GM18519 (cell line): ENCODE results near the gene PHKG2.

ENCODE experiments used
- ATAC-seq: cut with Tn5 transposase; IDR thresholded peaks from one replicate; pipeline ENCODE4 v1.9.1; 2021; ENCODE audit warnings: mild to moderate bottlenecking, moderate library complexity; ENCODE audit not compliant: unreplicated experiment, low FRiP score

PHKG2 gene

GRCh38 chr16:30755955-30756780 lies 7.9 kb downstream of the PHKG2 start:
- ATAC-seq, result no peak

DNA sequence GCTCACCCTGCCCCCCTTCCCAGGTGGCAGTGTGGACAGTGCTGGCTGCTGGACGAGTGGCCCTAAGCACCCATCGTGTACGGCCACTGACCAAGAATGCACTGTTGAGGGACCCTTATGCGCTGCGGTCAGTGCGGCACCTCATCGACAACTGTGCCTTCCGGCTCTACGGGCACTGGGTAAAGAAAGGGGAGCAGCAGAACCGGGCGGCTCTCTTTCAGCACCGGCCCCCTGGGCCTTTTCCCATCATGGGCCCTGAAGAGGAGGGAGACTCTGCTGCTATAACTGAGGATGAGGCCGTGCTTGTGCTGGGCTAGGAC lies 8.5 kb downstream of the PHKG2 start:
- ATAC-seq, result no peak

DNA sequence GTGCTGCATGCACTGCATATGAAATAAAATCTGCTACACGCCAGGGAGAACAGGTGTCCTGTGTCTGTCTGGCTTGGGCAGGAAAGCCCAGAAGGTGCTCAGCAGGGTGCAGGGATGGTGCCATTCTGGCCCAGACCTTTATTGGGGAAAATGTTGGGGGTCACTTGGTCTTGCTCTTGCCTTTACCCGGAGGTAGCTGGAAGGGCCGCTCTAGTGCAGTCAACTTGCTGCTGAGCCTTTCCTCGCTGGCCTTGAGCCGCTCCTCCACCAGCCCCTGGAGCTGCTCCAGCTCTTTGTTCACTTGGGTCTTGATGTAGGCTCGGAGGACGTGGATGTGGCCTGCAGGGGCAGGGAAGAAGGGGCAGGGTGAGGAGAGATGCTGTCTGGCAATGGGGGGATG lies 9.1 kb downstream of the PHKG2 start:
- ATAC-seq, result no peak

DNA sequence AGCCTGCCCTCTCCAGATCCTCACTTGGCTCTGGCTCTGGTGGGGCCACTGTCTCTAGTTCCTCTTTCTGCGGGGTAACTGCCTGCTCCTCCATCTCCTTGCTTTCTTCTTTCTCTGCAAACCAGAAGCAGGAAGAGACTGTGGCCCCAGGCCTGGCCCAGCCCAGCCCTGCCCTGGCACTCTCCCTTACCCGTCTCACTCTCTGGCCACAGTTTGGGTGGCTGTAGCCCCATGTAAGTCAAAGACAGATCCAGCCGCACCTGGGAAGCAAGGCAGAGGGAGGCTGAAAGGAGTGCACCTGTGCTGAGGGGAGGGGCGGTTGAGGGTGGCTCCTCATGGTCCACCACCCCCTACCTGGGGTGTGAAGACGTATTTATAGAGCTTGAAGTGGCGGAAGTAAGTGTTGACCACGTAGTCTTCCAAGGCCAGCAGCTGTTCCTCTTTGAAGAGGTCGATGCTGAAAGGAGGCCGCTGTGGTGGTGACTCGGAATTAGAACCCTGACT lies 10.8 kb downstream of the PHKG2 start:
- no peak for ATAC-seq

GRCh38 chr16:30760001-30760559 lies 11.9 kb downstream of the PHKG2 start:
- no peak for ATAC-seq

- ATAC-seq, result no peak
Observed at GRCh38 chr16:30760577-30761426, 12.6 kb downstream of the PHKG2 start.

DNA sequence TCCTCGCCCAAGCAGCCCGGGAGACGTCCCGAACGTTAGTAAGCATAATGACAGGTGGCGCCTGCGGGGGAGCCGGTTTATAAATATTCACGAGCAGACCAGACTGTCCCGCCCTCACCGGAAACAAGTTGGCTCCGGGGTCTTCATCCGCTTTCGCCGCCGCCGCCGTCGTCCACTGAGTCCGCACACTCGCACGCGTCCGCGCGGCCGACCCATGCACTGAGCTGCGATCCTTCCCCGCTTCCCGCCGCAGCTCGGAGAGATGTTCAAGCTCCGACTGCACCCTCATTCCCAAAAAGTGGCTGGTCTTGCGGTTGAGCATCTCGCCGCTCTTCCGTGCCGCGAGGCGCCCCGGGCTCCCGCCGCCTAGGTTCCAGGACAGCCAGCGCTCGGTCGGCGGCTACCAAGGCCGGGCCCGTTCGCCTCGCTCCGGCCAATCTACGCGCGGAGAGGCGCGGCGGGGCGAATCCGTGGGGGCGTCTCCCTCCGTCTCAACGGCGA lies 13.3 kb downstream of the PHKG2 start:
- no peak for ATAC-seq

GRCh38 chr16:30761928-30762902 lies 14.0 kb downstream of the PHKG2 start, which contains the start of the genes CFAP119 and RNF40:
TSS of gene CFAP119 (minus strand) at chr16:30762062. CDS start at chr16:30761748, 314 bp downstream.
TSS of gene RNF40 (plus strand) at chr16:30762322. CDS start at chr16:30762546, 224 bp downstream.
- ATAC-seq, result peak; percentile 80

DNA sequence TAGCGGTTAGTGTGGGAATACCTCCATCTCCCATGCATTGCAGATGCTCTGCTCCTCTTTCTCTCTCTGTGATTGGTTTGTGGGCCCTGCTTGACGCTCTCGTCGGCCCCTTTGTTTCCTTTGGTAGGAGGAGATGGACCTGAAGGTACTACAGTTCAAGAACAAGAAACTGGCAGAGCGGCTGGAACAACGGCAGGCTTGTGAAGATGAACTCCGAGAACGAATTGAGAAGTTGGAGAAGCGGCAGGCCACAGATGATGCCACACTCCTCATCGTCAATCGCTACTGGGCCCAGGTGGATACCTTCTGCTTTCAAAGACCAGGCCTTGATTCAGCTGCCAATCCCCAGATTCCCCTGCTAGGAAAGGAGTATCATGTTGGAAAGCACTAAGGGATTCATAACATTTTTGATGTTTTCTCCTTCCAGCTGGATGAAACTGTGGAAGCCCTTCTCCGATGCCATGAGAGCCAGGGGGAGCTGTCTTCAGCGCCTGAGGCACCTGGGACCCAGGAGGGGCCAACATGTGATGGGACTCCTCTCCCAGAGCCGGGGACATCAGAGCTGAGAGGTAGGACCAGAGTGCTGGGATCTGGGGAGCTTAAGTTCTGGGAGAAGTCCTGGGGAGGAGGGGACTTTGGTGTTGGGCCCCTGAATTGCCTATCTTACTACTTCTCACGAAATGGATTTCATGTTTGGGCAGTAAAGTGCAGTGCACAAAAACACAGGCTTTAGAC lies 14.9 kb downstream of the PHKG2 start:
- ATAC-seq, result no peak

- ATAC-seq, result no peak
Observed at GRCh38 chr16:30764086-30764485, 15.9 kb downstream of the PHKG2 start.

GRCh38 chr16:30764816-30765465 lies 16.7 kb downstream of the PHKG2 start:
- ATAC-seq, result no peak

- ATAC-seq, result no peak
Observed at GRCh38 chr16:30766206-30766932, 18.1 kb downstream of the PHKG2 start.

DNA sequence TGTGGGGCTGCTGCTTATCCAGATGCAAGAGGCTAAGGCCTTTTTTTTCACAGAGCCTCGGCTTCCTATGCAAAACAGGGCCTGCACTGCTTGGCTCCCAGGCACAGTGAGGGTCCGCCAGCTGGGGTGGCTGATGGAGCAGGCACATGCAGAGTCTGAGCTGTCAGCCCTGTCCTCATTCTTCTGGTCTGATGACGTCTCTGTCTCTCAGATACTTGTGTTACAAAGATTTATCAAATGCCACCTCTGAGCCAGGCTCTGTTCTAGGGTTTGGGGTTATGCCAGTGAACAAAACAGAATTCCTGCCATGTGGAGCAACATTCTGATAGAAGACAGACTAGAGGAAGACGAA lies 18.7 kb downstream of the PHKG2 start:
- ATAC-seq, result no peak

DNA sequence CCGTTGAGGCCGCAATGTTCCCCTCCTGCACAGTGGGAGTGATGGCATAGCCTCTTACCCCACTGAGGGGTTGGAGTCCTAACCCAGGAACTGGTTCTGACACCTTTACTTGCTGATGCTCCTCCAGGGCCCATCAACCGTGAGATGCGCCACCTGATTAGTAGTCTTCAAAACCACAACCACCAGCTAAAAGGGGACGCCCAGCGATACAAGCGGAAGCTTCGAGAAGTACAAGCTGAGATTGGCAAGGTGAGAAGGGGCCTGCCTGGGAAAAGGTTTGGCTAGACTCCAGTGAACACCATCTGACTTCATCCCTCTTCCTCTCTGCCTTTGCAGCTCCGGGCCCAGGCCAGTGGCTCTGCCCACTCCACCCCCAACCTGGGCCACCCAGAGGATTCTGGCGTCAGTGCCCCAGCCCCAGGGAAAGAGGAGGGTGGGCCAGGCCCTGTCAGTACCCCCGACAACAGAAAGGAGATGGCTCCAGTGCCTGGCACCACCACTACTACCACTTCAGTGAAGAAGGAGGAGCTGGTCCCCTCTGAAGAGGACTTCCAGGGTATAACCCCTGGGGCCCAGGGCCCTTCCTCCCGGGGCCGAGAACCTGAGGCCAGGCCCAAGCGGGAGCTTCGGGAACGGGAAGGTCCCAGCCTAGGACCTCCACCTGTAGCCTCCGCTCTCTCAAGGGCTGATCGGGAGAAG lies 19.7 kb downstream of the PHKG2 start:
- ATAC-seq, result no peak

DNA sequence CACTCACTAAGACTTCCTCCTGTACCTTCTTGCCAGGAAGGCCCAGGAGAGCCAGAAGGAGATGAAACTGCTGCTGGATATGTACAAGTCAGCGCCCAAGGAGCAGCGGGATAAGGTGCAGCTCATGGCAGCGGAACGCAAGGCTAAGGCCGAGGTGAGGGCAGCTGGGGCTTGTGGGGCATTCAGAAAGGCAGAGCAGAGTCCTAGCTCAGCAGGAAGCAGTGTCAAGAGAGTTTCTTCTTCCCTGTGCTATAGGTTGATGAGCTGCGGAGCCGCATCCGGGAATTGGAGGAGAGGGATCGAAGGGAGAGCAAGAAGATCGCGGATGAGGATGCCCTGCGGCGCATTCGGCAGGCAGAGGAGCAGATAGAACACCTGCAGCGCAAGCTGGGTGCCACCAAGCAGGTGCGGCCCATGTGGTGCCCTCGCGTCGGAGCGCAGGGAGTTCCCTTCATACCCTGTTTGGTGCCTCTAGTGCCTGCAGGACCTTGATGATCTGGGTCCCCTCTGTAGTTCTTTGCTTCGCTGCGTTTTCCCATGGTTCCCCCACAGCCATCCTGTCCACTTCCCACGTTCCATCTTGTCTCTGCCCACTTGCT lies 20.5 kb downstream of the PHKG2 start:
- no peak for ATAC-seq

- ATAC-seq, result no peak
Observed at GRCh38 chr16:30769379-30770089, 21.3 kb downstream of the PHKG2 start.
